SK-N-SH (cell line): ENCODE data around the gene SHF. TPM values are rescaled to one million over a fixed set of nuclear protein-coding genes. Genes with fewer than 3 reads are reported as not detected.

Experiments
- CTCF ChIA-PET: fragments of 300-600, 350-600 bp; formaldehyde crosslinking; extraction: SDS; loops from one replicate; lab custom pipeline; 2021; lab: Yijun Ruan, JAX
- POLR2A ChIA-PET: fragments of 350-600 bp; sonication (Branson Sonifier 250); formaldehyde crosslinking; extraction: SDS; loops from one replicate; lab custom pipeline; 2020; ENCODE audit warnings: antibody characterized with exemption, inconsistent platforms; lab: Yijun Ruan, JAX
- DNase-seq: peaks from one replicate; pipeline ENCODE4 v3.0.0; 2012
- H2AFZ ChIP-seq: fragments of 200-600 bp; sonication (generic); 2 replicates; pipeline ENCODE4 v1.8.1; 2016; ENCODE audit warnings: antibody characterized with exemption, mild to moderate bottlenecking, low read depth
- H3F3A ChIP-seq: fragments of 200-600 bp; sonication (generic); replicated peaks from 2 replicates; pipeline ENCODE3; 2016; ENCODE audit warnings: antibody characterized with exemption, mild to moderate bottlenecking; ENCODE audit not compliant: insufficient read depth
- H3K27ac ChIP-seq, 2 experiments: fragments of 200-500 bp in 1 of 2; fragments of 200-600 bp in 1 of 2; sonication (Bioruptor generic) in 1 of 2; sonication (generic), shearing (Covaris generic) in 1 of 2; 2 replicates each; pipeline versions ENCODE4 v1.5.1 to v1.6.1; 2014 to 2016; ENCODE audit warnings: low read depth in 2 of 2, inconsistent platforms in 1 of 2, low read length in 1 of 2, mild to moderate bottlenecking in 1 of 2, mixed read lengths in 1 of 2
- H3K27me3 ChIP-seq: fragments of 200-600 bp; sonication (generic), shearing (Covaris generic); 2 replicates; pipeline ENCODE4 v1.6.1; 2016; ENCODE audit warnings: mixed run types; ENCODE audit not compliant: insufficient read depth
- H3K36me3 ChIP-seq, 2 experiments: fragments of 200-500 bp in 1 of 2; fragments of 200-600 bp in 1 of 2; sonication (Bioruptor generic) in 1 of 2; sonication (generic) in 1 of 2; replicated peaks in 1 of 2; 2 replicates each; pipeline versions ENCODE3 to v1.5.1; 2014 to 2016; ENCODE audit warnings: low read length in 1 of 2, mild to moderate bottlenecking in 1 of 2; ENCODE audit not compliant: insufficient read depth in 2 of 2, control insufficient read depth in 1 of 2
- H3K4me1 ChIP-seq, 2 experiments: fragments of 200-500 bp in 1 of 2; fragments of 200-600 bp in 1 of 2; sonication (Bioruptor generic) in 1 of 2; sonication (generic), shearing (Covaris generic) in 1 of 2; 2 replicates each; pipeline versions ENCODE4 v1.5.1 to v1.6.1; 2014 to 2016; ENCODE audit warnings: low read depth in 1 of 2, low read length in 1 of 2, mixed run types in 1 of 2; ENCODE audit not compliant: insufficient read depth in 2 of 2, control insufficient read depth in 1 of 2
- H3K4me2 ChIP-seq: fragments of 200-600 bp; sonication (generic), shearing (Covaris generic); 2 replicates; pipeline ENCODE4 v1.6.1; 2017; ENCODE audit warnings: mixed run types
- H3K4me3 ChIP-seq, 2 experiments: fragments of 200-500 bp in 1 of 2; fragments of 200-600 bp in 1 of 2; sonication (Bioruptor generic) in 1 of 2; sonication (generic), shearing (Covaris generic) in 1 of 2; 2 replicates each; pipeline versions ENCODE4 v1.5.1 to v1.8.1; 2014 to 2016; ENCODE audit warnings: low read depth in 2 of 2, inconsistent platforms in 1 of 2, low read length in 1 of 2, mild to moderate bottlenecking in 1 of 2, mixed read lengths in 1 of 2, moderate library complexity in 1 of 2
- H3K79me2 ChIP-seq: fragments of 200-600 bp; sonication (generic); 2 replicates; pipeline ENCODE4 v1.8.1; 2017; ENCODE audit warnings: mild to moderate bottlenecking; ENCODE audit not compliant: insufficient read depth
- H3K9ac ChIP-seq: fragments of 200-600 bp; sonication (generic); 2 replicates; pipeline ENCODE4 v1.6.1; 2017; ENCODE audit warnings: mixed run types
- H3K9me2 ChIP-seq: fragments of 200-600 bp; sonication (generic); 2 replicates; pipeline ENCODE4 v1.6.1; 2017; ENCODE audit warnings: mixed run types
- H3K9me3 ChIP-seq: fragments of 200-600 bp; sonication (generic); 2 replicates; pipeline ENCODE4 v1.6.1; 2017; ENCODE audit warnings: mixed run types, mild to moderate bottlenecking, moderate library complexity
- H4K20me1 ChIP-seq: fragments of 200-600 bp; sonication (generic); 2 replicates; pipeline ENCODE4 v1.6.1; 2017; ENCODE audit warnings: mild to moderate bottlenecking, mixed run types; ENCODE audit not compliant: insufficient read depth
- EP300 ChIP-seq, 2 experiments: IDR thresholded peaks; 2 replicates each; pipeline versions ENCODE4 v1.4.0 to v1.6.1; 2012; ENCODE audit warnings: borderline replicate concordance in 1 of 2, low read depth in 1 of 2, low read length in 1 of 2
- FOXJ3 ChIP-seq: sonication (generic); formaldehyde crosslinking; IDR thresholded peaks from 2 replicates; pipeline ENCODE4 v1.5.1; 2020; ENCODE audit warnings: mild to moderate bottlenecking, missing genetic modification reagents
- GATA2 ChIP-seq: sonication (generic); formaldehyde crosslinking; IDR thresholded peaks from 2 replicates; pipeline ENCODE4 v1.5.0; 2020; ENCODE audit warnings: mild to moderate bottlenecking, missing genetic modification reagents
- JUND ChIP-seq: IDR thresholded peaks from 2 replicates; pipeline ENCODE4 v1.4.0; 2012
- NRF1 ChIP-seq: IDR thresholded peaks from 2 replicates; pipeline ENCODE4 v1.6.1; 2012; ENCODE audit warnings: low read depth, mild to moderate bottlenecking, low read length
- POLR2AphosphoS5 ChIP-seq: IDR thresholded peaks from 2 replicates; pipeline ENCODE4 v1.6.1; 2012; ENCODE audit warnings: low read depth, low read length
- RAD21 ChIP-seq: IDR thresholded peaks from 2 replicates; pipeline ENCODE4 v1.6.1; 2012; ENCODE audit warnings: mild to moderate bottlenecking, low read length
- SMC3 ChIP-seq: IDR thresholded peaks from 2 replicates; pipeline ENCODE4 v1.6.1; 2012; ENCODE audit warnings: low read depth, low read length, improper control_type of control experiment
- TEAD4 ChIP-seq: IDR thresholded peaks from 2 replicates; pipeline ENCODE4 v1.4.0; 2012; ENCODE audit warnings: mild to moderate bottlenecking, borderline replicate concordance; ENCODE audit not compliant: insufficient read depth
- YY1 ChIP-seq: IDR thresholded peaks from 2 replicates; pipeline ENCODE4 v1.4.0; 2012; ENCODE audit warnings: low read depth, mild to moderate bottlenecking
- WGBS: methylation state at CpG from one replicate; pipeline ENCODE4 v1.1.6; 2017; ENCODE audit warnings: low lambda C conversion rate; 5-methylcytosine and 5-hydroxymethylcytosine counted together
- polyA plus RNA-seq, 3 experiments: library from polyadenylated mRNA; depleted of rRNA; stranded (reverse); fragments of >200 nt; gene quantifications; 2 replicates each; pipeline ENCODE4 v1.2.3, GENCODE V29; 2012
- TF ChIP-seq, protein P1 (sequence below): fragments of 150-350 bp; IDR thresholded peaks from 2 replicates; pipeline ENCODE4 v1.6.1; 2016; ENCODE audit warnings: mild to moderate bottlenecking, low read depth, low read length
- TF ChIP-seq, protein P2 (sequence below): IDR thresholded peaks from 2 replicates; pipeline ENCODE4; 2012
- TF ChIP-seq, protein P3 (sequence below): IDR thresholded peaks from 2 replicates; pipeline ENCODE4 v1.4.0; 2012; ENCODE audit warnings: low read depth, borderline replicate concordance
- TF ChIP-seq, protein P4 (sequence below): fragments of 200-600 bp; sonication (generic); IDR thresholded peaks from 2 replicates; pipeline ENCODE4 v1.6.1; 2017; ENCODE audit warnings: antibody characterized with exemption, mild to moderate bottlenecking, moderate library complexity
- TF ChIP-seq, protein P5 (sequence below): fragments of 150-350 bp; IDR thresholded peaks from 2 replicates; pipeline ENCODE4 v1.6.1; 2017; ENCODE audit warnings: antibody characterized with exemption, low read length, low read depth, borderline replicate concordance

Gene SHF
- polyA plus RNA-seq, 1 of the 3 experiments (the other 2 are of a cell fraction) = 5.5 TPM

DNA sequence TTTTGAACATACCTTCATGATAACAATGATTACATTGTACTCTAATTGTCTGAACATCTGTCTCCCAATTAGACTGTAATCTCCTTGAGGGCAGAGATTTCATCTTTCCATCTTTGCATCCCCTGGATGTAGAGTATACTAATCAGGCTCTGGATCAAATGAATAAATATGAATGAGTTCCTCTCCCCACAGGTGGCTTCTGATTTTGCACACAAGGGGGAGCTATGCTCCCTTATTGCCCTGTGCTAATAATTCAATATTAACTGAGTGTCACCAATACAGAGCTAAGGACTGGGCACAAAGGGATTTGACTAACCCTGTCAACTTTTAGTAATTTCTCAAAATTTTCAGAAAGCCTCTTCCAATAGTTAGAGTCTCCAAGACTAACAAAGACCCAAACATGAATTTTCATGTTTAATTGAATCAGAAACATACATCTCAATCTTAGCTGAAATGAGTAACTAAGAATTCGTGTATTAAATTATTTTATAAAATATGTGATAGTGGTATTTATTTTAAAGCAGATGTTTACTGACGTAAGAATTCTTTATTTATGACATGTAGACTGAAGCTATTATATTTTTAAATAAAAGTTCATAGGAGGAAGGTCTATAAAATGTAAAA lies 61.1 kb downstream of the SHF start:
- no peak for DNase-seq
- TF ChIP-seq FOXJ3 (CRISPR knock-in tag) = no peak
- no peak for TF ChIP-seq EP300 (IDR thresholded peaks at IDR 0.05; ENCODE audit: borderline replicate concordance in 1 of 2, low read depth in 1 of 2, low read length in 1 of 2)
- peak; percentile 50 for TF ChIP-seq RAD21
- no peak for TF ChIP-seq JUND
- peak; percentile 30 for TF ChIP-seq SMC3
- TF ChIP-seq, protein P1, sequence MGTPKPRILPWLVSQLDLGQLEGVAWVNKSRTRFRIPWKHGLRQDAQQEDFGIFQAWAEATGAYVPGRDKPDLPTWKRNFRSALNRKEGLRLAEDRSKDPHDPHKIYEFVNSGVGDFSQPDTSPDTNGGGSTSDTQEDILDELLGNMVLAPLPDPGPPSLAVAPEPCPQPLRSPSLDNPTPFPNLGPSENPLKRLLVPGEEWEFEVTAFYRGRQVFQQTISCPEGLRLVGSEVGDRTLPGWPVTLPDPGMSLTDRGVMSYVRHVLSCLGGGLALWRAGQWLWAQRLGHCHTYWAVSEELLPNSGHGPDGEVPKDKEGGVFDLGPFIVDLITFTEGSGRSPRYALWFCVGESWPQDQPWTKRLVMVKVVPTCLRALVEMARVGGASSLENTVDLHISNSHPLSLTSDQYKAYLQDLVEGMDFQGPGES = no peak
- TF ChIP-seq, protein P2, sequence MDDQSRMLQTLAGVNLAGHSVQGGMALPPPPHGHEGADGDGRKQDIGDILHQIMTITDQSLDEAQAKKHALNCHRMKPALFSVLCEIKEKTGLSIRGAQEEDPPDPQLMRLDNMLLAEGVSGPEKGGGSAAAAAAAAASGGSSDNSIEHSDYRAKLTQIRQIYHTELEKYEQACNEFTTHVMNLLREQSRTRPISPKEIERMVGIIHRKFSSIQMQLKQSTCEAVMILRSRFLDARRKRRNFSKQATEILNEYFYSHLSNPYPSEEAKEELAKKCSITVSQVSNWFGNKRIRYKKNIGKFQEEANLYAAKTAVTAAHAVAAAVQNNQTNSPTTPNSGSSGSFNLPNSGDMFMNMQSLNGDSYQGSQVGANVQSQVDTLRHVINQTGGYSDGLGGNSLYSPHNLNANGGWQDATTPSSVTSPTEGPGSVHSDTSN = no peak
- TF ChIP-seq YY1 = no peak
- TF ChIP-seq, protein P3, sequence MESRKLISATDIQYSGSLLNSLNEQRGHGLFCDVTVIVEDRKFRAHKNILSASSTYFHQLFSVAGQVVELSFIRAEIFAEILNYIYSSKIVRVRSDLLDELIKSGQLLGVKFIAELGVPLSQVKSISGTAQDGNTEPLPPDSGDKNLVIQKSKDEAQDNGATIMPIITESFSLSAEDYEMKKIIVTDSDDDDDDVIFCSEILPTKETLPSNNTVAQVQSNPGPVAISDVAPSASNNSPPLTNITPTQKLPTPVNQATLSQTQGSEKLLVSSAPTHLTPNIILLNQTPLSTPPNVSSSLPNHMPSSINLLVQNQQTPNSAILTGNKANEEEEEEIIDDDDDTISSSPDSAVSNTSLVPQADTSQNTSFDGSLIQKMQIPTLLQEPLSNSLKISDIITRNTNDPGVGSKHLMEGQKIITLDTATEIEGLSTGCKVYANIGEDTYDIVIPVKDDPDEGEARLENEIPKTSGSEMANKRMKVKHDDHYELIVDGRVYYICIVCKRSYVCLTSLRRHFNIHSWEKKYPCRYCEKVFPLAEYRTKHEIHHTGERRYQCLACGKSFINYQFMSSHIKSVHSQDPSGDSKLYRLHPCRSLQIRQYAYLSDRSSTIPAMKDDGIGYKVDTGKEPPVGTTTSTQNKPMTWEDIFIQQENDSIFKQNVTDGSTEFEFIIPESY = no peak
- no peak for TF ChIP-seq GATA2
- TF ChIP-seq, protein P4, sequence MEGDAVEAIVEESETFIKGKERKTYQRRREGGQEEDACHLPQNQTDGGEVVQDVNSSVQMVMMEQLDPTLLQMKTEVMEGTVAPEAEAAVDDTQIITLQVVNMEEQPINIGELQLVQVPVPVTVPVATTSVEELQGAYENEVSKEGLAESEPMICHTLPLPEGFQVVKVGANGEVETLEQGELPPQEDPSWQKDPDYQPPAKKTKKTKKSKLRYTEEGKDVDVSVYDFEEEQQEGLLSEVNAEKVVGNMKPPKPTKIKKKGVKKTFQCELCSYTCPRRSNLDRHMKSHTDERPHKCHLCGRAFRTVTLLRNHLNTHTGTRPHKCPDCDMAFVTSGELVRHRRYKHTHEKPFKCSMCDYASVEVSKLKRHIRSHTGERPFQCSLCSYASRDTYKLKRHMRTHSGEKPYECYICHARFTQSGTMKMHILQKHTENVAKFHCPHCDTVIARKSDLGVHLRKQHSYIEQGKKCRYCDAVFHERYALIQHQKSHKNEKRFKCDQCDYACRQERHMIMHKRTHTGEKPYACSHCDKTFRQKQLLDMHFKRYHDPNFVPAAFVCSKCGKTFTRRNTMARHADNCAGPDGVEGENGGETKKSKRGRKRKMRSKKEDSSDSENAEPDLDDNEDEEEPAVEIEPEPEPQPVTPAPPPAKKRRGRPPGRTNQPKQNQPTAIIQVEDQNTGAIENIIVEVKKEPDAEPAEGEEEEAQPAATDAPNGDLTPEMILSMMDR = peak; percentile 60
- TF ChIP-seq NRF1 = no peak
- TF ChIP-seq, protein P5, sequence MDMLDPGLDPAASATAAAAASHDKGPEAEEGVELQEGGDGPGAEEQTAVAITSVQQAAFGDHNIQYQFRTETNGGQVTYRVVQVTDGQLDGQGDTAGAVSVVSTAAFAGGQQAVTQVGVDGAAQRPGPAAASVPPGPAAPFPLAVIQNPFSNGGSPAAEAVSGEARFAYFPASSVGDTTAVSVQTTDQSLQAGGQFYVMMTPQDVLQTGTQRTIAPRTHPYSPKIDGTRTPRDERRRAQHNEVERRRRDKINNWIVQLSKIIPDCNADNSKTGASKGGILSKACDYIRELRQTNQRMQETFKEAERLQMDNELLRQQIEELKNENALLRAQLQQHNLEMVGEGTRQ = no peak
- TF ChIP-seq POLR2AphosphoS5 = no peak
- no peak for TF ChIP-seq TEAD4

More for the DNA sequence above, 61.1 kb downstream of the SHF start:
- POLR2A ChIA-PET = no interaction called here
- H3K9me2 ChIP-seq = no peaks in the 10 kb centered on the region
- H3K4me3 ChIP-seq = peak overlapping the region in 1 of 2 experiments; percentile 9; a peak in 1 of 4 replicates
- no peaks in the 10 kb centered on the region for H4K20me1 ChIP-seq
- no peaks in the 10 kb centered on the region for H3K36me3 ChIP-seq
- no peak overlapping the region for H3K9ac ChIP-seq
- H3K27ac ChIP-seq = no peak overlapping the region
- peaks cover 10% of the 10 kb centered on the region; the same call in 1 of the 2 replicates for H3K27me3 ChIP-seq
- H2AFZ ChIP-seq = no peak overlapping the region
- CTCF ChIA-PET = interaction anchor here (1.1 to 1.4 kb wide), 3 partner anchors 9 to 79 kb away, joined by 3 to 11 read pairs (median 8); no protein-coding TSS in a partner anchor
- H3F3A ChIP-seq = no peaks in the 10 kb centered on the region
- H3K4me1 ChIP-seq = peaks cover 0 to 3% of the 10 kb centered on the region in 2 experiments; a peak in 2 of 4 replicates
- 41% methylated on average over 2 of the region's 2 CpGs for WGBS
- H3K4me2 ChIP-seq = no peak overlapping the region
- H3K9me3 ChIP-seq = no peaks in the 10 kb centered on the region
- no peaks in the 10 kb centered on the region for H3K79me2 ChIP-seq
